Nephron progenitor cell (in vitro differentiated cells): ENCODE data around the gene ZNF521.
A peak's percentile ranks its signal among the peaks of the same experiment; 100 is the strongest.

Experiments
- DNase-seq: peaks from one replicate; pipeline ENCODE4 v3.0.0; 2021
- H3K27ac Mint-ChIP-seq: 2 replicates; pipeline ENCODE4 v1.8.0; 2021; ENCODE audit warnings: mild to moderate bottlenecking, moderate library complexity, mixed read lengths
- H3K27me3 Mint-ChIP-seq: 2 replicates; pipeline ENCODE4 v1.8.0; 2021; ENCODE audit warnings: mild to moderate bottlenecking, low read depth, mixed read lengths; ENCODE audit not compliant: poor library complexity
- H3K36me3 Mint-ChIP-seq: 2 replicates; pipeline ENCODE4 v1.8.0; 2021; ENCODE audit warnings: low read depth, mixed read lengths
- H3K4me1 Mint-ChIP-seq: 2 replicates; pipeline ENCODE4 v1.8.0; 2021; ENCODE audit warnings: mixed read lengths
- H3K4me3 Mint-ChIP-seq: 2 replicates; pipeline ENCODE4 v1.8.0; 2021; ENCODE audit warnings: mild to moderate bottlenecking, moderate library complexity, mixed read lengths
- H3K9me3 Mint-ChIP-seq: 2 replicates; pipeline ENCODE4 v1.8.0; 2021; ENCODE audit warnings: mild to moderate bottlenecking, moderate library complexity, mixed read lengths
- CTCF ChIP-seq: fragments of 200-600 bp; sonication (generic); IDR thresholded peaks from 2 replicates; pipeline ENCODE4 v1.5.0; 2021; ENCODE audit warnings: antibody characterized with exemption

Gene ZNF521

GRCh38 chr18:25132786-25133496 is 219.0 kb downstream of the ZNF521 start:
- Mint-ChIP-seq H3K9me3 (peaks cover 4% of the 10 kb centered on the region), H3K4me3 (no peak overlapping the region), H3K36me3 (peaks cover 41% of the 10 kb centered on the region), H3K27me3 (no peaks in the 10 kb centered on the region), H3K27ac (no peak overlapping the region), H3K4me1 (peaks cover 41% of the 10 kb centered on the region)
- no peak for TF ChIP-seq CTCF
- no peak for DNase-seq

GRCh38 chr18:25126751-25127150 is 225.2 kb downstream of the ZNF521 start:
- Mint-ChIP-seq H3K27ac (no peak overlapping the region), H3K9me3 (peaks cover 8% of the 10 kb centered on the region), H3K4me3 (no peak overlapping the region), H3K36me3 (peaks cover 55% of the 10 kb centered on the region), H3K27me3 (no peaks in the 10 kb centered on the region), H3K4me1 (peaks cover 11% of the 10 kb centered on the region)
- TF ChIP-seq CTCF, result no peak
- DNase-seq, result no peak

- Mint-ChIP-seq H3K4me1 (peaks cover 11% of the 10 kb centered on the region), H3K36me3 (peaks cover 55% of the 10 kb centered on the region), H3K9me3 (peaks cover 18% of the 10 kb centered on the region), H3K27ac (no peak overlapping the region), H3K27me3 (no peaks in the 10 kb centered on the region), H3K4me3 (no peak overlapping the region)
- no peak for DNase-seq
- TF ChIP-seq CTCF, result no peak
These were observed 226.3 kb downstream of the ZNF521 start for GRCh38 chr18:25125680-25126079.

GRCh38 chr18:25123438-25124232 is 228.3 kb downstream of the ZNF521 start:
- peak overlapping the region; percentile 43 for H3K27ac Mint-ChIP-seq
- no peak overlapping the region for H3K4me3 Mint-ChIP-seq
- H3K27me3 Mint-ChIP-seq, result no peaks in the 10 kb centered on the region
- no peak for DNase-seq
- H3K9me3 Mint-ChIP-seq, result peaks cover 35% of the 10 kb centered on the region
- peaks cover 11% of the 10 kb centered on the region for H3K4me1 Mint-ChIP-seq
- TF ChIP-seq CTCF, result no peak
- H3K36me3 Mint-ChIP-seq, result peaks cover 55% of the 10 kb centered on the region

- peaks cover 49% of the 10 kb centered on the region for H3K9me3 Mint-ChIP-seq
- no peak for TF ChIP-seq CTCF
- H3K27ac Mint-ChIP-seq, result no peak overlapping the region
- H3K36me3 Mint-ChIP-seq, result peaks cover 65% of the 10 kb centered on the region
- H3K27me3 Mint-ChIP-seq, result no peaks in the 10 kb centered on the region
- no peak overlapping the region for H3K4me3 Mint-ChIP-seq
- H3K4me1 Mint-ChIP-seq, result peaks cover 12% of the 10 kb centered on the region
- DNase-seq, result no peak
These were observed 230.5 kb downstream of the ZNF521 start for GRCh38 chr18:25121442-25121841.
